ENCODE measurements around the gene ASTN2.

DNA sequence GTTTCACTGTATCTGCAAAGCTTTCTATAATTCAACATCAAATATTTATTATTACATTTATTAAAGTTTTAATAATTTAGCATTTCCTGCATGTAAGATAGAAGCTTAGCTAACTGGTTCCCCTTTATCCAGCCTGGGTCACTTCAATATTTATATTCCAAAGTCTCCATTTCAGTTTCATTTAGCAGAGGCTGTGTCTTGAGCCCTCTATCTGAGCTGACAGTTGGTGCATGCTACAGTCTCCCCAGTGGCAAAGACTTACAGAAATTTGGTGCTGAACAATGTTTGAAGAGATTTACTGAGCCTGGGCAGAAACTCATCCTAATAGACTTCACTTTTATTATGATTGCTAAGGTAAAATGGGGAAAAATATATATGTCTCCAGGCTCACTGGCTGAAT, 448.7 kb downstream of the ASTN2 start:
- no peak for TF ChIP-seq JUND (IDR thresholded peaks at IDR 0.05)
- TF ChIP-seq YY1 (IDR thresholded peaks at IDR 0.05), result no peak

Measured in liver (tissue), 2 donors.